Body of pancreas (tissue), 4 donors: ENCODE data around the gene SLC26A3.

Experiments used
- CTCF ChIP-seq, 7 experiments: fragments of 450-650 bp in 4 of 7; fragments of 200-600 bp in 3 of 7; sonication (generic) in 3 of 7; IDR thresholded peaks; one replicate each; pipeline ENCODE4 v1.5.1; 2016 to 2019; ENCODE audit warnings: antibody characterized with exemption in 7 of 7
- POLR2A ChIP-seq, 3 donors: fragments of 450-650 bp; IDR thresholded peaks; one replicate each; pipeline ENCODE4 v1.6.1; 2016; ENCODE audit warnings: antibody characterized with exemption in 3 of 3, mild to moderate bottlenecking in 2 of 3

- TF ChIP-seq CTCF (IDR thresholded peaks at IDR 0.05): peak in 1 of 7 experiments; percentile 3
- TF ChIP-seq POLR2A (IDR thresholded peaks at IDR 0.05): no peak
These were observed 60.1 kb downstream of the SLC26A3 start for GRCh38 chr7:107742678-107743566.
